Ectodermal cell (in vitro differentiated cells): ENCODE data around the gene SCUBE2.

Experiments used
- H3K27ac ChIP-seq: 2 replicates; pipeline ENCODE4 v1.7.0; 2013; ENCODE audit warnings: mild to moderate bottlenecking, low read depth, low read length; ENCODE audit not compliant: insufficient read depth, poor library complexity, severe bottlenecking
- H3K27me3 ChIP-seq: 2 replicates; pipeline ENCODE4 v1.7.0; 2013; ENCODE audit warnings: mild to moderate bottlenecking, low read length; ENCODE audit not compliant: insufficient read depth, control insufficient read depth, poor library complexity, severe bottlenecking
- H3K36me3 ChIP-seq: one replicate; pipeline ENCODE4 v1.7.0; 2013; ENCODE audit warnings: low read length; ENCODE audit not compliant: control insufficient read depth, insufficient read depth
- H3K4me1 ChIP-seq: one replicate; pipeline ENCODE4 v1.7.0; 2013; ENCODE audit warnings: low read length; ENCODE audit not compliant: control insufficient read depth, insufficient read depth
- H3K4me3 ChIP-seq: 2 replicates; pipeline ENCODE4 v1.7.0; 2013; ENCODE audit warnings: low read depth, low read length, control low read depth; ENCODE audit not compliant: insufficient read depth
- H3K9me3 ChIP-seq: 2 replicates; pipeline ENCODE4 v1.7.0; 2013; ENCODE audit warnings: mild to moderate bottlenecking, low read length, moderate library complexity; ENCODE audit not compliant: control insufficient read depth
- WGBS, 2 experiments: methylation state at CpG; one replicate each; pipeline ENCODE4 v1.1.7; 2013; ENCODE audit warnings: missing lambda C conversion rate in 2 of 2; 5-methylcytosine and 5-hydroxymethylcytosine counted together

Gene SCUBE2

GRCh38 chr11:9090488-9091043 lies 833 bp downstream of the SCUBE2 start:
- 31 to 32% methylated on average over 20 of the region's 20 CpGs for WGBS, 2 experiments
- no peaks in the 10 kb centered on the region for H3K9me3 ChIP-seq
- no peaks in the 10 kb centered on the region for H3K4me1 ChIP-seq
- no peaks in the 10 kb centered on the region for H3K36me3 ChIP-seq
- peak overlapping the region; percentile 56 for H3K4me3 ChIP-seq
- H3K27ac ChIP-seq, result no peak overlapping the region
- peaks cover 41% of the 10 kb centered on the region for H3K27me3 ChIP-seq

GRCh38 chr11:9089636-9090035 lies 1.8 kb downstream of the SCUBE2 start:
- Histone ChIP-seq H3K4me1 (no peaks in the 10 kb centered on the region), H3K4me3 (no peak overlapping the region), H3K27me3 (peaks cover 41% of the 10 kb centered on the region), H3K36me3 (no peaks in the 10 kb centered on the region), H3K9me3 (no peaks in the 10 kb centered on the region), H3K27ac (no peak overlapping the region)
- whole genome bisulfite sequencing, 2 experiments, result 86 to 88% methylated on average over 6 of the region's 6 CpGs

- WGBS, 2 experiments, result 89 to 94% methylated on average over 3 of the region's 3 CpGs
- Histone ChIP-seq H3K36me3 (no peaks in the 10 kb centered on the region), H3K27ac (no peak overlapping the region), H3K27me3 (peaks cover 41% of the 10 kb centered on the region), H3K4me1 (no peaks in the 10 kb centered on the region), H3K4me3 (no peak overlapping the region), H3K9me3 (no peaks in the 10 kb centered on the region)
These were observed 2.3 kb downstream of the SCUBE2 start for GRCh38 chr11:9089061-9089460.

GRCh38 chr11:9082575-9082974 lies 8.8 kb downstream of the SCUBE2 start:
- no peaks in the 10 kb centered on the region for H3K9me3 ChIP-seq
- H3K27ac ChIP-seq, result no peak overlapping the region
- WGBS, 2 experiments, result 93 to 97% methylated on average over 3 to 4 of the region's 4 CpGs
- no peaks in the 10 kb centered on the region for H3K36me3 ChIP-seq
- no peaks in the 10 kb centered on the region for H3K27me3 ChIP-seq
- H3K4me1 ChIP-seq, result no peaks in the 10 kb centered on the region
- no peak overlapping the region for H3K4me3 ChIP-seq

- Histone ChIP-seq H3K36me3 (no peaks in the 10 kb centered on the region), H3K4me3 (no peak overlapping the region), H3K27ac (no peak overlapping the region), H3K4me1 (no peaks in the 10 kb centered on the region), H3K9me3 (no peaks in the 10 kb centered on the region), H3K27me3 (no peaks in the 10 kb centered on the region)
- 78 to 100% methylated on average over 1 of the region's 1 CpG for whole genome bisulfite sequencing, 2 experiments
These were observed 10.2 kb downstream of the SCUBE2 start for GRCh38 chr11:9081153-9081552.

- H3K27me3 ChIP-seq, result no peaks in the 10 kb centered on the region
- 83 to 87% methylated on average over 5 of the region's 5 CpGs for WGBS, 2 experiments
- H3K9me3 ChIP-seq, result no peaks in the 10 kb centered on the region
- H3K27ac ChIP-seq, result no peak overlapping the region
- H3K4me3 ChIP-seq, result no peak overlapping the region
- no peaks in the 10 kb centered on the region for H3K36me3 ChIP-seq
- H3K4me1 ChIP-seq, result no peaks in the 10 kb centered on the region
These were observed 13.0 kb downstream of the SCUBE2 start for GRCh38 chr11:9078113-9079086.

GRCh38 chr11:9077164-9077563 lies 14.2 kb downstream of the SCUBE2 start:
- no peaks in the 10 kb centered on the region for H3K27me3 ChIP-seq
- no peaks in the 10 kb centered on the region for H3K36me3 ChIP-seq
- H3K4me1 ChIP-seq, result peaks cover 7% of the 10 kb centered on the region
- H3K9me3 ChIP-seq, result no peaks in the 10 kb centered on the region
- WGBS, 2 experiments, result 93 to 98% methylated on average over 2 of the region's 2 CpGs
- H3K27ac ChIP-seq, result no peak overlapping the region
- no peak overlapping the region for H3K4me3 ChIP-seq

- WGBS, 2 experiments, result 79 to 85% methylated on average over 3 of the region's 3 CpGs
- Histone ChIP-seq H3K36me3 (no peaks in the 10 kb centered on the region), H3K4me1 (peaks cover 8% of the 10 kb centered on the region)
These were observed 14.7 kb downstream of the SCUBE2 start for GRCh38 chr11:9076661-9077060.

GRCh38 chr11:9076046-9076445 lies 15.4 kb downstream of the SCUBE2 start:
- Histone ChIP-seq H3K4me1 (peaks cover 14% of the 10 kb centered on the region), H3K27me3 (no peaks in the 10 kb centered on the region), H3K27ac (no peak overlapping the region), H3K36me3 (no peaks in the 10 kb centered on the region), H3K9me3 (no peaks in the 10 kb centered on the region), H3K4me3 (no peak overlapping the region)
- 96% methylated on average over 3 of the region's 3 CpGs for WGBS, 2 experiments

More at GRCh38 chr11:9076661-9077060, 14.7 kb downstream of the SCUBE2 start:
- H3K27me3 ChIP-seq, result no peaks in the 10 kb centered on the region
- no peak overlapping the region for H3K27ac ChIP-seq
- no peaks in the 10 kb centered on the region for H3K9me3 ChIP-seq
- no peak overlapping the region for H3K4me3 ChIP-seq

GRCh38 chr11:9075556-9075955 lies 15.8 kb downstream of the SCUBE2 start:
- no peaks in the 10 kb centered on the region for H3K36me3 ChIP-seq
- H3K4me3 ChIP-seq, result no peak overlapping the region
- no peaks in the 10 kb centered on the region for H3K27me3 ChIP-seq
- H3K27ac ChIP-seq, result no peak overlapping the region
- 97 to 98% methylated on average over 4 of the region's 4 CpGs for WGBS, 2 experiments
- no peaks in the 10 kb centered on the region for H3K9me3 ChIP-seq
- peaks cover 19% of the 10 kb centered on the region for H3K4me1 ChIP-seq
